HepG2 (cell line): Measurements from ENCODE around the gene DUS1L. TPM values are rescaled to one million over a fixed set of nuclear protein-coding genes. Genes with fewer than 3 reads are reported as not detected.

Experiments used
- AFF4 ChIP-seq: sonication (generic); formaldehyde crosslinking; IDR thresholded peaks from 2 replicates; pipeline ENCODE4 v1.4.0; 2020; ENCODE audit warnings: missing genetic modification reagents
- EEA1 ChIP-seq: sonication (generic); formaldehyde crosslinking; IDR thresholded peaks from 2 replicates; pipeline ENCODE4 v1.5.1; 2020; ENCODE audit warnings: mild to moderate bottlenecking, missing genetic modification reagents, borderline replicate concordance
- FIP1L1 ChIP-seq: fragments of 200-400 bp; formaldehyde crosslinking; IDR thresholded peaks from 2 replicates; pipeline ENCODE4 v1.6.1; 2018; ENCODE audit warnings: low read depth, mild to moderate bottlenecking, low read length, moderate library complexity, borderline replicate concordance; ENCODE audit not compliant: insufficient read depth
- FOXK2 ChIP-seq: fragments of 450-650 bp; IDR thresholded peaks from 2 replicates; pipeline ENCODE4 v1.6.1; 2016
- IKZF5 ChIP-seq: IDR thresholded peaks from 2 replicates; pipeline ENCODE4 v1.6.1; 2018; ENCODE audit warnings: missing genetic modification reagents, mild to moderate bottlenecking, missing compliant biosample characterization
- JDP2 ChIP-seq: sonication (generic); formaldehyde crosslinking; IDR thresholded peaks from 2 replicates; pipeline ENCODE4 v1.8.1; 2022; ENCODE audit warnings: missing genetic modification reagents, borderline replicate concordance
- PITX1 ChIP-seq: sonication (generic); formaldehyde crosslinking; IDR thresholded peaks from 2 replicates; pipeline ENCODE4 v1.5.1; 2020; ENCODE audit warnings: mild to moderate bottlenecking, missing genetic modification reagents
- RELA ChIP-seq: sonication (generic); formaldehyde crosslinking; IDR thresholded peaks from 2 replicates; pipeline ENCODE4 v1.4.0; 2020; ENCODE audit warnings: missing genetic modification reagents
- RXRA ChIP-seq: sonication (generic); formaldehyde crosslinking; IDR thresholded peaks from 2 replicates; pipeline ENCODE4 v1.5.1; 2020; ENCODE audit warnings: missing genetic modification reagents
- SRY ChIP-seq: sonication (generic); formaldehyde crosslinking; IDR thresholded peaks from 2 replicates; pipeline ENCODE4 v1.8.0; 2022; ENCODE audit warnings: mild to moderate bottlenecking, missing genetic modification reagents
- STAT6 ChIP-seq: sonication (generic); formaldehyde crosslinking; IDR thresholded peaks from 2 replicates; pipeline ENCODE4 v1.4.0; 2020; ENCODE audit warnings: missing genetic modification reagents, mild to moderate bottlenecking, borderline replicate concordance
- TAF1 ChIP-seq: sonication (generic); formaldehyde crosslinking; IDR thresholded peaks from 2 replicates; pipeline ENCODE4 v1.4.0; 2020; ENCODE audit warnings: missing genetic modification reagents
- THAP7 ChIP-seq: sonication (generic); formaldehyde crosslinking; IDR thresholded peaks from 2 replicates; pipeline ENCODE4 v1.8.1; 2023; ENCODE audit warnings: mild to moderate bottlenecking, missing genetic modification reagents
- THYN1 ChIP-seq: sonication (generic); formaldehyde crosslinking; IDR thresholded peaks from 2 replicates; pipeline ENCODE4 v1.8.1; 2023; ENCODE audit warnings: low read depth, mild to moderate bottlenecking, moderate library complexity, missing genetic modification reagents, borderline replicate concordance
- ZBTB2 ChIP-seq: sonication (generic); formaldehyde crosslinking; IDR thresholded peaks from 2 replicates; pipeline ENCODE4 v1.8.0; 2022; ENCODE audit warnings: low read depth, missing genetic modification reagents
- ZNF232 ChIP-seq: sonication (generic); formaldehyde crosslinking; IDR thresholded peaks from 2 replicates; pipeline ENCODE4 v1.4.0; 2020; ENCODE audit warnings: missing genetic modification reagents, borderline replicate concordance
- ZNF557 ChIP-seq: sonication (generic); formaldehyde crosslinking; IDR thresholded peaks from 2 replicates; pipeline ENCODE4 v1.4.0; 2020; ENCODE audit warnings: missing genetic modification reagents
- ZNF580 ChIP-seq: IDR thresholded peaks from 2 replicates; pipeline ENCODE4 v1.6.1; 2016; ENCODE audit warnings: low read depth, borderline replicate concordance
- polyA plus RNA-seq, 8 experiments: library from polyadenylated mRNA; depleted of rRNA in 3 of 8; stranded (reverse) in 7 of 8; unstranded in 1 of 8; fragments of >200 nt; fragmentation: Illumina TruSeq in 4 of 8; extraction: Trizol in 4 of 8; gene quantifications; 2 replicates each; pipeline versions ENCODE4 v1.2.1 to v1.2.3, GENCODE V29; 2011 to 2016; ENCODE audit warnings: low read depth in 4 of 8, missing spikeins in 1 of 8, mixed read lengths in 1 of 8; ENCODE audit not compliant: insufficient read depth in 1 of 8
- total RNA-seq, 5 experiments: library from RNA; depleted of rRNA; stranded (reverse); fragments of >200 nt; fragmentation: Illumina TruSeq; extraction: Trizol; gene quantifications; 2 replicates each; pipeline ENCODE4 v1.2.3, GENCODE V29; 2016; ENCODE audit warnings: low read depth in 1 of 5

The DUS1L gene
- total and polyA plus RNA-seq, 2 of the 13 experiments (the other 11 are each of a cell fraction or from before 2014, with no cell fraction given) = 81.0 to 109 TPM

- no peak for TF ChIP-seq THYN1 (CRISPR knock-in tag)
- TF ChIP-seq ZBTB2 (CRISPR knock-in tag) = no peak
- no peak for TF ChIP-seq JDP2 (CRISPR knock-in tag)
- TF ChIP-seq EEA1 (CRISPR knock-in tag) = peak; percentile 58; the same call in 1 of the 2 replicates
- TF ChIP-seq PITX1 (CRISPR knock-in tag) = 0 out of 2 replicates have a peak, but pooled peaks have one; percentile 39
- TF ChIP-seq ZNF557 (CRISPR knock-in tag) = no peak
- TF ChIP-seq AFF4 (CRISPR knock-in tag) = no peak
- TF ChIP-seq RXRA (CRISPR knock-in tag) = no peak
- TF ChIP-seq STAT6 (CRISPR knock-in tag) = no peak
- no peak for TF ChIP-seq IKZF5
- no peak for TF ChIP-seq THAP7 (CRISPR knock-in tag)
- TF ChIP-seq ZNF232 (CRISPR knock-in tag) = no peak
- TF ChIP-seq RELA (CRISPR knock-in tag) = no peak
- no peak for TF ChIP-seq SRY (CRISPR knock-in tag)
- no peak for TF ChIP-seq FOXK2
- 0 out of 2 replicates have a peak, but pooled peaks have one; percentile 44 for TF ChIP-seq FIP1L1
- no peak for TF ChIP-seq TAF1 (CRISPR knock-in tag)
- TF ChIP-seq ZNF580 (CRISPR knock-in tag) = no peak
Measured at GRCh38 chr17:82076018-82076784, 10.6 kb upstream of the DUS1L start (continued).
